GM12873 (cell line): ENCODE data around the gene RBFOX2.

ENCODE experiments used
- TF ChIP-seq, protein P1 (sequence below): IDR thresholded peaks from 2 replicates; pipeline ENCODE4 v1.5.1; 2012; ENCODE audit warnings: low read depth, mild to moderate bottlenecking, moderate library complexity, low read length, control low read depth; ENCODE audit not compliant: insufficient read depth; ENCODE audit errors: missing control alignments

The RBFOX2 gene

DNA sequence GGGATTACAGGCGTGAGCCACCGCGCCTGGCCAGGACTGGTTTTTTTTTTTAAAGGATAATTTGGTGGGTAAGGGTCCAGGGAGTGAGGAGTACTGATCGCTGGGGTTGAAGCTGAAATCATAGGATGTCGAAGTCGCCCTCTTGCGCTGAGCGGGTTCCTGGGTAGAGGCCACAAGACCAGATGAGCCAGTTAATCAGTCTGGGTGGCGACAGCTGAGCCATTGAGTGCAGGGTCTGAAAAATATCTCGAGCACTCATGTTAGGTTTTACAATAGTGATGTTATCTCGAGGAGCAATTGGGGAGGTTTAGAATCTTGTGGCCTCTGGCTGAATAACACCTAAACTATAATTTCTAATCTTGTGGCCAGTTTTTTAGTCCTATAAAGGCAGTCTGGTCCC, 303.1 kb downstream of the RBFOX2 start:
- TF ChIP-seq, protein P1, sequence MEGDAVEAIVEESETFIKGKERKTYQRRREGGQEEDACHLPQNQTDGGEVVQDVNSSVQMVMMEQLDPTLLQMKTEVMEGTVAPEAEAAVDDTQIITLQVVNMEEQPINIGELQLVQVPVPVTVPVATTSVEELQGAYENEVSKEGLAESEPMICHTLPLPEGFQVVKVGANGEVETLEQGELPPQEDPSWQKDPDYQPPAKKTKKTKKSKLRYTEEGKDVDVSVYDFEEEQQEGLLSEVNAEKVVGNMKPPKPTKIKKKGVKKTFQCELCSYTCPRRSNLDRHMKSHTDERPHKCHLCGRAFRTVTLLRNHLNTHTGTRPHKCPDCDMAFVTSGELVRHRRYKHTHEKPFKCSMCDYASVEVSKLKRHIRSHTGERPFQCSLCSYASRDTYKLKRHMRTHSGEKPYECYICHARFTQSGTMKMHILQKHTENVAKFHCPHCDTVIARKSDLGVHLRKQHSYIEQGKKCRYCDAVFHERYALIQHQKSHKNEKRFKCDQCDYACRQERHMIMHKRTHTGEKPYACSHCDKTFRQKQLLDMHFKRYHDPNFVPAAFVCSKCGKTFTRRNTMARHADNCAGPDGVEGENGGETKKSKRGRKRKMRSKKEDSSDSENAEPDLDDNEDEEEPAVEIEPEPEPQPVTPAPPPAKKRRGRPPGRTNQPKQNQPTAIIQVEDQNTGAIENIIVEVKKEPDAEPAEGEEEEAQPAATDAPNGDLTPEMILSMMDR, result no peak

DNA sequence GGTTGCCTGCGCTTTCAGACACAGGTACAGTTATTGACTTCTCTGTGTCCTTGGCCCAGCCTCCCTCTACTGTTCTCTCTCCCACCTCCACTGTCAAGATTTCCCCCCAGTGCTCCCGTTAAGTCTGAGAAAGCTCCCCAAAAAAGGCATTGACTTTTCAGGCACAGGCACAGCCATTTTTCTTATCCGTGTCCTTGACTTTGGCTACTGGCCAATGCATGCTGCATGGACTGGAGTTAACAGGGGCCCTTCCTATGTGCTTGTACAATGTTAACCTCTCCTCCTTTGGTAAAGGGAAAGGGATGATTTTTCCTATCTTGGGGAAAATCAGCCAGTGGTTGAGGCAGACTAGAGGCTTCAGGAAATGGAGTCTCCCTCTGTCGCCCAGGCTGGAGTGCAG, 306.7 kb downstream of the RBFOX2 start:
- TF ChIP-seq, protein P1, result no peak

DNA sequence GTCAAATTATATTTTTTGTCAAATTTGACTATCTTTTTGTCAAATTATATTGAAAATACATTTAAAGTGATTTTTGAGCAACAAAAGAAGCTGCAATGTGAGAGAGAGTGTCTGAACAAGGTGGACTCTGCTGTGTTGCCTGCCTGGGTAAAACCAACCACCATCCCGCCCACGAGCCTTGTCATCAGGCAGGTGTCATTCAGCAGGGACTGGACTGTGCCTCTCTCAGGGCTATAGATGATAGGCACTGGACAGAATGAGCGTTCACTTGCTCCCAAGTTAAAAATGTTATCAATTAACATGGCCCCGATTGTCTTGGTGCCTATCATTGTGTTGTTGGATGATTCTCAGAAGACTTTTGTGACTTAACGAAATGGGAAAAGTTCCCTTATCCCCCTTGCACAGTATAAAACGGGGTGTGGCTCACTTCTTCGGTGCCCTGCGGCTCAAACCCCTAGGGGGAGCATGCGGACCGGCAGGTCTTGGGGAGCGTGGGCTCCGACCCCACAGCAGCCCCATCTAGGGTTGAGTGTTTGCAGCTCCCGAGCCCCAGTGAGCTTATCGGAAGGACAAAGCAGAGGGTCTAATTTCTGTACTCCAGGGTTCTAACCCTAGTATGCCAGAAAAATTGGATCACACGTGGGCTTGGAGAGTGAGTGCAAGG, 309.3 kb downstream of the RBFOX2 start:
- TF ChIP-seq, protein P1, result peak; percentile 23

DNA sequence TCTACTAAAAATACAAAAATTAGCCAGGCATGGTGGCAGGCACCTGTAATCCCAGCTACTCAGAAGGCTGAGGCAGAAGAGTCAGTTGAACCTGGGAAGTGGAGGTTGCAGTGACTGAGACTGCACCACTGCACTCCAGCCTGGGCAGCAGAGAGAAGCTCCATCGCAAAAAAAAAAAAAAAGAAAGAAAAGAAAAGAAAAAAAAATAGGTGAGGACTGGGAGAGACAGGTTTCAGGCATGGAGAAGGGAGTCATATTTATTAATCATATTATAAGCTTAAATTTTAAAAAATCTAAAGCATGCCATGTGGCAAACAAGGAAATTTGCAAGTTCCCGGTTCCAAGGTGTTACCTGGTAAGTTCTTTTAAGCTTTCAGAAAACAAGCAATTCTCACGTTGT, 311.1 kb downstream of the RBFOX2 start, which contains the start of gene APOL5:
Gene APOL5 (plus strand): TSS at position 301 of the 400 bp plus-strand sequence. CDS start 0 bp downstream, at position 301.
- TF ChIP-seq, protein P1, result no peak

DNA sequence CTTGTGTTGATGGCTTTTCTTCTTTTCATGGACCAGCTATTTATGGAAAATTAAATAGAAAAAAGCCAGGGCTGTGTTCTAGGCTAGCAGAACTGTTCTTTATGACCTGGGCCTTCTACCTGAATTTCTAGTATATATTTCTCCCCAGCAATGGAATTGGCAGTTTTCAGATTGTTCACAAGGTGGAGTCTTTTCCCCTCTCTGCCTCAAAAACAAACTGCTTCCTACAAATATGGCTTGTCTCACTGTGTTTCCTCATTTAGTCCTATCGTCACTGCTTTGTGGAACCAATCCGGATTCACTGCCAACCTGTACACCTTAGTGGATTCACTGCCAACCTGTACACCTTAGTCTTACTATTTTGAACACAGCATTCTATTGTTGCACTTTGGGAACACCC, 316.0 kb downstream of the RBFOX2 start:
- TF ChIP-seq, protein P1, result no peak

DNA sequence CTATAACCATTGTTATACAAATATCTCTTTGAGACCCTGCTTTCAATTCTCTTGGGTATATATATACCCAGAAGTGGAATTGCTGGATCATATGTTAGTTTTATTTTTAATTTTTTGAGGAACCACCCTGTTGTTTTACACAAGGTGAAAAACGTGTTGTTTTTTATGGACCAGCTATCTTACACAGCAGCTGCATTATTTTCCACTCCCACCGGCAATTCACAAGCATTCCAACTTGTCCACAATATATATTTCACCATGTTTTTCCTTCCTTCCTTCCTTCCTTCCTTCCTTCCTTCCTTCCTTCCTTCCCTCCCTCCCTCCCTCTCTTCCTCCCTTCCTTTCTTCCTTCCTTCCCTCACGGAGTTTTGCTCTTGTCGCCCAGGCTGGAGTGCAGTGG, 317.3 kb downstream of the RBFOX2 start:
- TF ChIP-seq, protein P1, result no peak

DNA sequence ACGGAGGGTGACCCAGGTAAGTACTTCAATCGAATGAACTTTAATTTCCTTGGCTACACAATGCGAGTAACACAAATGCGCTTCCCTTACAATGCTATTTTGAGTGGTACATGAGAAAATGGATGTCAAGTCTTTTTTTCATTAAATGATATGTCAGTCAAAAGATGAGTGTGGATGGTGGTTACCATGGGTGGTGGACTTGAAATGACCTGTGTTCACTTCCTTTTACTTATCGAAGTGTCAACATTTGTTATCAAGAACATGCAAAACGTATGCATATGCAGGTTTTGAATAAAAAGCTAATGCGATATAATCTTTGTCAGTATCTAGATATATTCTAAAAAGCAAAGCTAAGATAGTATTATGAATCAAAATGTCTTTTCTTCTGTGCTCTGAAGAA, 319.7 kb downstream of the RBFOX2 start:
- TF ChIP-seq, protein P1, result no peak
